G401.6 (cell line): ENCODE measurements around the gene OGFOD1.

Source experiments
- FAIRE-seq: peaks from 2 replicates; lab custom pipeline; 2012; peaks lifted over from hg19 to GRCh38; lab: Jason Lieb, UNC

Gene OGFOD1

GRCh38 chr16:56450986-56451752 lies at the start of gene OGFOD1, which contains the start of gene NUDT21:
Gene OGFOD1, plus strand, starts transcription at chr16:56451554. Its CDS starts 59 bp downstream, at chr16:56451613.
Gene NUDT21, minus strand, starts transcription at chr16:56451332. Its CDS starts 130 bp downstream, at chr16:56451202.
- peak; percentile 99 for FAIRE-seq

GRCh38 chr16:56405977-56406672 lies 45.2 kb upstream of the OGFOD1 start:
- no peak for FAIRE-seq

DNA sequence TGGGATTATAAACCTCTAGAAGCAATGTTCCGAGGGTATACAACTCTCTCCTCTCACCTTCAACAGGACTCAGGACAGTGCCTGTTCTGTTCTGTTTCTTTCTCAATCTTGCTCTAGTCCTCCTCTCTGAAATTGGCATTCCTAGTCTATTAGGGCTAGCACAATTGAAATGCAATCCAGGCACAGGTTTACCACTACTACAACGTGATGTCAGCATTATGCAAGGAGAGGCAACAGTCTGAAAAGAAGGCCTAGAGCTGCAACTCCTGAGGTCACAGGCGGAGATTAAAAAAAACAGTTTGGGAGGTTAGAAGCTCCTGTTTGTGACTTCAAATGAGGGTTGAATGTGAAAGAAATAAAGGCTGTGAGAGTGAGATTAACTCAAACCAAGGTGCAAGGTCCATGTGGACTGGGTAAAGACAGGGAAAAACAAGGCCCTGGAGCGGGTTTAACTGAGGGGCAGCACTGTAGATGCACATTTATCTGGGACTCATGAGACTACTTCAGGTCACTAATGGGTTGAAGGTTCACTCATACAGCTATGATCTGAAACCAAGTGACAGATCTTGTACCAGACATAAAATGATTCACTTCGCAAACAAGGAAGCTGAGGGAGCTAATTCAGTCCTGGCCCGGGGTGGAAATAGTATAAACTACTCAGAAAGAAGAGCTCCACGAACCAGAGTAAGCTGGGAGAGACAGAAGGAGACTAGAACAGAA lies 42.8 kb upstream of the OGFOD1 start:
- no peak for FAIRE-seq

- FAIRE-seq: no peak
Measured at GRCh38 chr16:56409195-56409594, 42.2 kb upstream of the OGFOD1 start.

- no peak for FAIRE-seq
Measured at GRCh38 chr16:56411123-56411522, 40.2 kb upstream of the OGFOD1 start.

GRCh38 chr16:56411624-56412023 lies 39.7 kb upstream of the OGFOD1 start:
- no peak for FAIRE-seq

GRCh38 chr16:56413381-56413780 lies 38.0 kb upstream of the OGFOD1 start:
- FAIRE-seq: no peak

DNA sequence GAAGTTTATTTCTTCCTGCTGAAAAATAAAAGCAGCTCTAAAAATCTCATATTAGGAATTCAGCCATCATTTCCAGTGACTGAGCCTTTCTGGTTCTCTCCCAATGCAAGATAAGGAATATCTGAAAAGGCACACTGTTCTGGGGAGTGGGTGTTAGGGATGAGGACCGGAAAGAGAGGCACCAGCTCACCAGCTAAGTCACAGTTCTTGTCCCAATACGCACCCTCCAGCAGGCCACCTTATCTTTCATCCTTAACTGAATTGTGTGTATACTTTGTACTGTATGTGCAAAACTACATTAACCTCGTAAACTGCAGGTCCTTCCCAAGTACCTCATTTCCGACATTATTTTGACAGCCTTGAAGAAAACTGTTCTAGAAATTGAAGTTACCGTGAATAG lies 37.0 kb upstream of the OGFOD1 start:
- no peak for FAIRE-seq

GRCh38 chr16:56415875-56416274 lies 35.5 kb upstream of the OGFOD1 start:
- no peak for FAIRE-seq

GRCh38 chr16:56417138-56417537 lies 34.2 kb upstream of the OGFOD1 start:
- no peak for FAIRE-seq

DNA sequence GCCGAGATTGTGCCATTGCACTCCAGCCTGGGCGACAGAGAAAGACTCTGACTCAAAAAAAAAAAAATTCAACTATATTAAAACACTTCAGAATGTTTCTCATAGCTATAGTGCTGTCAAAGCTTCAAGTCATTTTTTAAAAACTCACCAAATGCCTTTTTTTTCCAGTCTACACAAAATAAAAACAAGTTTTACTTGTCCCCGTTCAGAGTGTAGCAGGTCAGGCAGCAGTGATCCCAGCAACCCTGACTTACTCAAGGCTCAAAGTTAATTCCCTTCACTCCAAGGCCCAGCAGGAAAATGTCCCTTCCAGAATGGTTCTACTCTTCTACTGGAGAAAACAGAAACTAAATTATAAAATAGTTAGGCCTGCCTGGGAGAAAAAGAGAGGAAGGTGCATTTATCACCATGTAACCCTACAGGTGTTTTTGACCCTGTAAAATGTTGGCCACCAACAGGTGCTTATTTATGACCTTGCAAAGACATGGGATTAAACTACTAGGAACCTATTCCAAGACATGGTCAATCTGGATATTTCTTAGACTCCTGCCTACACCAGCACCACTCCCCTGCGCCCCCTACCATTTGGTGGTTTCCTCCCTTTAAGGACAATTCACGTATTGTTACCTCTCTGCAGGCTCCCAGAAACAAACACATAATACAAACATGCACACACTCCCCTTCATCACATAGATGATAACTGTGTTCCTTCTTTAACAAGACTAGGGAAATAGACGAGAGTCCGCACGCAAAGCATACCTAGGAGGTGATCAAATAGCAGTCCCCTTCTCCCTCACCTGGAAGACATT lies 31.4 kb upstream of the OGFOD1 start:
- no peak for FAIRE-seq

DNA sequence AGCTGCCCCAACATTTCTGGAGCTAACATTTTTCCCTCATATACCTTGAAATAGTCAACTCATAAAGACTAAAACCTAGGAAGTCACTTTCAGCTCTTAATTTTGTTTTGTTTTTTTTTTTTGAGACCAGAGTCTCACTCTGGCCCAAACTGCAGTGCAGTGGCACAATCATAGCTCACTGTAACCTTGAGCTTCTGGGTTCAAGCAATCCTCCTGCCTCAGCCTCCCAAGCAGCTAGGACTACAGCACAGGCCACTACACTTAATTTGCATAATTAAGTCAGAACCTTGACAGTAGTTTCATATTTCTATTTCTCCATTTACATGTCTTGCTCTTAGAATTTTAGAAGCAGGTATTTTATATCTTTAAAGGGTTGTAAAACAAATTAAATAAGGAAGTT lies 30.7 kb upstream of the OGFOD1 start:
- no peak for FAIRE-seq

- no peak for FAIRE-seq
Measured at GRCh38 chr16:56421313-56421712, 30.0 kb upstream of the OGFOD1 start.

DNA sequence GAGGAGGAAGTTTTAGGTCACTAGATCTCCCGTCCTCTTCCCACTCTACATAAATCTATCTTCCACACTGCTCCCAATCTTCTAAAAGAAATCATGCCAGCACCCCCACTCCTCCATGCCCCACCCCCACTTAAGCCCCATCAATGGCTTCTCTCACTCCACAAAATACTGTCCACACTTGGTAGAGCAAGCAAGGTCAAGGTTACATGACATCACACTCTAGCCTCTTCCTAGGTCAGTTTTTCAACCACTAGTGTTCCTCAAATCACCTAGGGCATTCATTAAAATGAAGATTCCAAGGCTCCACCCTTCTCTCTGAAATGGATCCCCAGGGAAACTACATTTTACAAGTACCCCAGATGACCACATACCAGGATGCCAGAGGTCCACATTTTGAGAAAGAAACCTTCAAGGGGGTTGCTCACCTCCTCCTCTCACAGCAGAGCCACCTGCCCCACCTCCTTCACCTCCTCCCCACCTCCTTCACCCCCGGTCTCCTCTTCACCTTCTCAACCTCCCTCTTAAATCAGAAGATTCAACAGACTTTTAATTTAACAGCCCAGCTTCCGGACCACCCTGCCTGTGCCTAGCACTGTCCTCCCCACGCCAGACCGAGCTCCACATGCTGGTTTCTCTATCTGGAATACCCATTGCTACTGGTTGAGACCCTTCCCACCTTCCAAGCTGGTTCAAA lies 29.2 kb upstream of the OGFOD1 start:
- no peak for FAIRE-seq

DNA sequence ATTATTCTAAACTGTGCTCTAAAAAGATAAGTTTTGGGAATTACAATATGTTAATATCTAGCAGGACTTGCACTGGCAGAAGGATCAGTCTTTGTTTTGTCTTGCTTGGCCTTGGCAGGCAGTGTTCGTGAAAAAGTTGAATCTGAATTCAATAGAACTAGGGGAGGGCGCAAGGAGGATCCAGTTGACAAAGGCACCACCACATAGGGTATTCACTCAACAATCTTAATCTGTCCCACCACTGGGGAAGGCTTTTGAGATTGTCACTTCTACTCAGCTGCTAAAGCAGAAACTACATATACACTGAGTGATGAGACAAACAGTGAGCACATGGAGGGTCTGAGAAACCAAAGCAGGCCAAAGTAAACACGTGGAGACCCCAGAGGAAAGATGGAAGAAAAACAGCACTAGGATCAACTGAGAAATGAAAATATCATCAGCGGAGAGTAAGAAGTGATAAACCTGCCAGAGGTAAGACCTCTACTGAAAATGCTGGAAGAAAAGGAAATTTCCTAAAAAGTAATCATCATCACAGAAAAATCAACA lies 28.4 kb upstream of the OGFOD1 start:
- no peak for FAIRE-seq

- no peak for FAIRE-seq
Measured at GRCh38 chr16:56423584-56424403, 27.6 kb upstream of the OGFOD1 start.

DNA sequence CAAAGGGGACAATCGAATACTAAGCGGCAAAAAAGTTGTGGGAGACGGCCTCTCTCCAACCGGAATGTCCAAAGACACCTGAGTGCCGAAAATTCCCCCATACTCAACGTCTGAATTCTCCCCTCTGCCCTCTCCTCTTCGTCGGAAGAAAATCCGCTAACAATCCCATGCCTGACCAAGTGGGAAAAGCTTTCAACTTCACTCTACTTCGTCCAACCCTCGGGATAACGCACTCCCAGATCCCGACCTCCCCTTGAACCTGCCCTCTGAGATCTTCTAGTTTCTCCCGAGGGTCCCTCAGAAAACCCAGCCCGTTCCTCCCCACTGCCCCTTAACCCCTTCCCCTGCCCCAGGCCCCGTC lies 27.0 kb upstream of the OGFOD1 start:
- FAIRE-seq: no peak

DNA sequence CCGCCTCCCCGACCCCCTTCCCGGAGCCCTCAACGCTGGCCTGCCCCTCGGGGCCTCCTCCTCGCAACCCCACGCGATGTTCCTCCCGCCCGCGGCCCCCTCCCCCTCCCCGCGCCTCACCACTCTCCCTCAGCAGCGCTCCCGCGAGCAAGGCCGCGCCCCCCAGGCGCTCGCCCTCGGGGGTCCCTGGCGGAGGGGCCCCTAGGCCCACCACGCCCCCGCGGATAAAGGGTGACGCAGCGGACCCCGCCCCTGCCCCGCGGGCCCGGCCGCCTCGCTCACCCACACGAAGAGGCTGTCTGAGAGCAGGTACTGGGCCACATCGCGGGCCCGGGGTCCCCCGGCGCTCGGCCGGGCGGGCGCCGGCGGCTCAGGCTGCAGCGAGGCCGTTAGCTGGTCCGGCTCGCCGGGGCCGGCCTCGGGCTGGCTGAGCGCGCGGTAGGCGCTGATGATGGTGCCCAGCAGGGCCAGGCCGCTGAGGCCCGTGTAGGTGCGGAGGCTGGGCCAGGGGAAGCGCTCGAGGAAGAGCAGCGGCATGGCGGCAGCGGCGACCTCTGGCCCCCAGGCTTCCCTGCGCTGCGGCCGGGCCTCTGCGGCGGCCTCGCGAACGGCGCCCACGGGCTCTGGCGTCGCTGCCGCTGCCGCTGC lies 26.4 kb upstream of the OGFOD1 start:
- no peak for FAIRE-seq

DNA sequence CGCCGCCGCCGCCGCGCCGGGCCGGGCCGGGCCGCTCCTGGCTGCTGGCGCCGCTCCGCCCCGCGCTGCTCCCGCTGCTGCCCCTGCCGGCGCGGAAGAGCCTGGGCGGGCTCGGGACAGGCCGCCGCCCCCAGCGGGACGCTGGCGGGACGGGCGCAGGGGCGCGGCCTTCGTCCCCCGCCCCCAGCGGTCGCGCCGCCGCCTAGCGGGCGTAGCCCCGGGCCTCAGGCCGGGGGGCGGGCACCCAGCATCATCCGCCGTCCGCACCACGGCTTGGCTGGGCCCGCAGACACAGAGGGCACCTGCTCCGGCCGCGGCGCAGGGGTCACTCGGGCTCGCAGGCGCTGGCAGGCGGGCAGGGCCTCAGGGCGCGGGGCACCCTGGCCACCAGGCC lies 25.9 kb upstream of the OGFOD1 start, which contains the start of gene AMFR:
Gene AMFR, minus strand, starts transcription at position 107 of the 394 bp plus-strand sequence. CDS start 218 bp downstream, outside the sequence.
- FAIRE-seq: no peak

- no peak for FAIRE-seq
Measured at GRCh38 chr16:56426585-56426984, 24.8 kb upstream of the OGFOD1 start.
